ENCODE results near the gene PLOD2. TPM values are rescaled to one million over a fixed set of nuclear protein-coding genes. Genes with fewer than 3 reads are reported as not detected.

Gene PLOD2
- polyA plus RNA-seq = 14.3 to 30.0 TPM (median 22.3 TPM) in 3 replicates
- 30.4 TPM for polyA plus RNA-seq (2011; ENCODE audit: low read depth)
- 10.6 and 19.8 TPM in 2 replicates for polyA plus RNA-seq (2011; cell fraction: cytosol; rRNA removed)
- 35.2 and 56.0 TPM in 2 replicates for polyA plus RNA-seq (2011; cell fraction: nucleus; rRNA removed)
- 8.7 and 26.0 TPM in 2 replicates for polyA plus RNA-seq (2012; ENCODE audit: low replicate concordance)
- polyA minus RNA-seq = 4.1 to 27.4 TPM (median 16.5 TPM) in 3 replicates
- polyA minus RNA-seq (2011; cell fraction: cytosol; rRNA and poly(A)+ RNA removed) = 19.0 TPM
- 44.4 and 89.7 TPM in 2 replicates for polyA minus RNA-seq (2011; cell fraction: nucleus; rRNA and poly(A)+ RNA removed)

DNA sequence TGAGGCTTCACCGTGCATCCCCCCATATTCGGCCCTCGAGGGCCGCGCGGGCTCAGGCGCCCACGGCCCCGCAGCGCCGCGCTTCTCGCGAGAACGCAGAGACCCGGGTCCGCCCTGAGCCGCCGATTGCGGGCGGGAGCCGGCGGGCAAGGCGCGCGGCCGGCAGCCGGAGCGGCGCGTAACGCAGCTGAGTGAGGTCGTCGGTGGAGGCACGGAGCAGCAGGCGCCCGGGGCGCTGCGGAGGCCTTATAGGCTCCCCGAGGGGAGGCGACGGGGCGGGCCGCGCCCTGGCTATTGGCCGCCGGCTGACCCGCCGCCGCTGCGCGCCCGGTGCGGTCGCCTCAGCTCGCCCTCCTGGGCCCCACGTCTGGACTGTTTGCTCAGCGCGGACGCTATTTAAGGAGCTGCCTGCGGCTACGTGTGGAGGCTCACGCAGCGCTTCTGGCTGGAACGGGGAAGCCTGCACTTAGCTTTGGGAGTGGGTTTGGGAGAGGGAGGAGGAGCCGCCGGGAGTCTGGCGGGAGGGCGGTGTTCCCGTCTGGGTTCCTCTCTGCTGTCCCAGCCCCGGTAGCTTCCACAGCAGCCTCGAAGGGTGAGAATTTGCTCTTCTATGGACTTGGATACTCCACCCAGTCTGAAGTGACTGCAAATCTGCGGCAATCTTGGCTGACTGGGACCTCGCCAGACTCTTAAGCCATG is at the start of gene PLOD2:
Gene PLOD2 (minus strand): TSS at position 221 of the 699 bp plus-strand sequence. CDS start 195 bp downstream, at position 26.
- H3K36me3 ChIP-seq (ENCODE audit: control insufficient read depth in 2 of 2, extremely low read depth in 1 of 2, insufficient read depth in 2 of 2, low read length in 2 of 2) = no peaks in the 10 kb centered on the region
- dilution Hi-C loops (cut with MboI; ENCODE audit: extremely low pct_ligation_motif_present, low sequenced_read_pairs) = no loop called here
- peak within 1 kb of the TSS; percentile 80 for H3K4me2 ChIP-seq (ENCODE audit: control insufficient read depth, extremely low read depth, insufficient read depth, low read depth, low read length)
- no peak for DNase-seq (ENCODE audit: low read depth, low spot score)
- H3K9ac ChIP-seq (ENCODE audit: control insufficient read depth, extremely low read depth, insufficient read depth, low read length) = peak within 1 kb of the TSS; percentile 79
- no peaks in the 10 kb centered on the region for H3K9me3 ChIP-seq (ENCODE audit: control insufficient read depth, low read depth, low read length)
- H3K27me3 ChIP-seq (ENCODE audit: control insufficient read depth, extremely low read depth, insufficient read depth, low read length) = no peaks in the 10 kb centered on the region
- peaks cover 13% of the 10 kb centered on the region for H3K79me2 ChIP-seq (ENCODE audit: control insufficient read depth, insufficient read depth, low read length)
- H3K27ac ChIP-seq (ENCODE audit: control insufficient read depth, insufficient read depth, low read length) = peak within 1 kb of the TSS; percentile 35
- H2AFZ ChIP-seq (ENCODE audit: control insufficient read depth, low read length) = peak within 1 kb of the TSS; percentile 43
- H3K4me3 ChIP-seq (ENCODE audit: control insufficient read depth in 2 of 3, extremely low read depth in 1 of 3, insufficient read depth in 2 of 3, low read depth in 1 of 3, low read length in 3 of 3) = peak within 1 kb of the TSS; percentile 50 to 72 (median 65)
- no peak for TF ChIP-seq EZH2 (IDR thresholded peaks at IDR 0.05; ENCODE audit: low read length)
- no peak for TF ChIP-seq CTCF (optimal IDR thresholded peaks at IDR 0.05 in 1 of 3, IDR thresholded peaks at IDR 0.05 in 1 of 3, conservative IDR thresholded peaks at IDR 0.05 in 1 of 3; ENCODE audit: extremely low read depth in 1 of 3, insufficient read depth in 2 of 3, low read length in 3 of 3)
- no peaks in the 10 kb centered on the region for H4K20me1 ChIP-seq (ENCODE audit: control insufficient read depth, extremely low read depth, insufficient read depth, low read length)
- H3K4me1 ChIP-seq (ENCODE audit: control insufficient read depth, extremely low read depth, insufficient read depth, low read length) = peaks cover 29% of the 10 kb centered on the region
- no peaks in the 10 kb centered on the region for H3K9me1 ChIP-seq (ENCODE audit: control insufficient read depth, extremely low read depth, insufficient read depth, low read length)
- FAIRE-seq = no peak

DNA sequence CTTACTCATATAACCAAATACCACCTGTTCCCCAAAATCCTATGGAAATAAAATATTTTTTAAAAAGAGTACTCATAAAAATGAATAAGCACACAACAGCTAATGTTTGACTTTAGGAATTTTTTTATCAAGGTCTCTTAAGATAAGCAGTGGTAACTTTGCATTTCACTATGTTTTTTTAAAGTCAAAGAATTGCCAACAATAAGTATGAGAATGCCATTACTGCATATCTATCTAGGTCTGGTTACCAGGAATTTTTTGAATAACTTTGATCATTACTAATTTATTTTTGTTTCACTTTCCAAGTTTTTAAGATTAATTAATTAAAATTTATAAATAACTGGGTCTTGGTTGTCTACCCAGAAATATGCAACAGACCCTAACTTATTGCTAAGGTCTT is 48.4 kb upstream of the PLOD2 start:
- Histone ChIP-seq H3K9ac (ENCODE audit: control insufficient read depth, extremely low read depth, insufficient read depth, low read length) (no peak overlapping the region), H3K9me1 (ENCODE audit: control insufficient read depth, extremely low read depth, insufficient read depth, low read length) (no peaks in the 10 kb centered on the region), H3K9me3 (ENCODE audit: control insufficient read depth, low read depth, low read length) (no peaks in the 10 kb centered on the region), H3K27ac (ENCODE audit: control insufficient read depth, insufficient read depth, low read length) (no peak overlapping the region), H4K20me1 (ENCODE audit: control insufficient read depth, extremely low read depth, insufficient read depth, low read length) (no peaks in the 10 kb centered on the region), H3K4me3 (ENCODE audit: control insufficient read depth in 2 of 3, extremely low read depth in 1 of 3, insufficient read depth in 2 of 3, low read depth in 1 of 3, low read length in 3 of 3) (no peak overlapping the region), H2AFZ (ENCODE audit: control insufficient read depth, low read length) (no peak overlapping the region), H3K4me2 (ENCODE audit: control insufficient read depth, extremely low read depth, insufficient read depth, low read depth, low read length) (no peak overlapping the region), H3K4me1 (ENCODE audit: control insufficient read depth, extremely low read depth, insufficient read depth, low read length) (no peaks in the 10 kb centered on the region), H3K27me3 (ENCODE audit: control insufficient read depth, extremely low read depth, insufficient read depth, low read length) (no peaks in the 10 kb centered on the region), H3K36me3 (ENCODE audit: control insufficient read depth in 2 of 2, extremely low read depth in 1 of 2, insufficient read depth in 2 of 2, low read length in 2 of 2) (no peaks in the 10 kb centered on the region), H3K79me2 (ENCODE audit: control insufficient read depth, insufficient read depth, low read length) (no peaks in the 10 kb centered on the region)
- no peak for DNase-seq (ENCODE audit: low read depth, low spot score)
- FAIRE-seq = no peak
- dilution Hi-C loops (cut with MboI; ENCODE audit: extremely low pct_ligation_motif_present, low sequenced_read_pairs) = no loop called here
- TF ChIP-seq EZH2 (IDR thresholded peaks at IDR 0.05; ENCODE audit: low read length) (no peak), CTCF (optimal IDR thresholded peaks at IDR 0.05 in 1 of 3, IDR thresholded peaks at IDR 0.05 in 1 of 3, conservative IDR thresholded peaks at IDR 0.05 in 1 of 3; ENCODE audit: extremely low read depth in 1 of 3, insufficient read depth in 2 of 3, low read length in 3 of 3) (no peak)
